Measurements from ENCODE around the gene LRFN3. TPM values are rescaled to one million over a fixed set of nuclear protein-coding genes. Genes with fewer than 3 reads are reported as not detected.
A peak's percentile ranks its signal among the peaks of the same experiment; 100 is the strongest.

Gene LRFN3
- total and polyA plus RNA-seq, 2 of the 13 experiments (the other 11 are each of a cell fraction or from before 2014, with no cell fraction given): 0.74 to 1.6 TPM

DNA sequence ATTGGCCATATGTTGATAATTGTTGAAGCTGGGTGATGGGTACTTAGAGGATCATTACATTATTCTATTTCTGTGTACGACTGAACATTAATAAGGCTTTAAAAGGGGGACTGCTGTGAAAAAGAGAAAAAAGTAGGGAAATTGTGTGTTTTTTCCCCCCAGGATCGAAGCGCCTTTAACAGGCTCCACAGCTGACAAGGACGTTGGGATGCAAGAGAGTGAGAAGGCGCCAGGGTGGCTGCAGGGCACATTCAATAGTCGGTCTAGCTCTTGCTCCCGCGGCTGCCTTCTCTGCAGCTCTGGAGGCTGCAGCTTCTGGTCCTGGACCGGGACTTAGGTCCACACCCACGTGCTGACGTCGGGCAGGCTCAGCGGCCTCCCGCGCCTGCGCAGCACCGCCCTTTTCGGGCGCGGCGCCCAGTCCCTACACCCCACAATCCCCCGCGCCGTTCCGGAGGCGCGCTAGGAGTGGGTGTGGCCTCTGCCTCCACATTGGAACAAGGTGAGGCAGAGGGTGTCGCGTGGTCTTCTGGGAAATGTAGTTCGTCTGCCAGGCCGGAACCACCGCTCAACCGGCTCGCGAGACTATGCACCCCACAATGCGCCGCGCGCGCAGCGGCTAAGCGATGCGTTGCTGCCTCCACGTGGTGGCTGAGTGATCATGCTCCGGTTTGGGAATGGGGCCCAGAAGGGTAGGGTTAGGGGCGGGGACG lies 4.9 kb upstream of the LRFN3 start (continued):
- TF ChIP-seq, protein P1, sequence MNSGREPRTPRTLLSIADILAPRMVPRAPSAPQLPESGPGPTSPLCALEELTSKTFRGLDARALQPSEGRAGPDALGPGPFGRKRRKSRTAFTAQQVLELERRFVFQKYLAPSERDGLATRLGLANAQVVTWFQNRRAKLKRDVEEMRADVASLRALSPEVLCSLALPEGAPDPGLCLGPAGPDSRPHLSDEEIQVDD (CRISPR knock-in tag; IDR thresholded peaks at IDR 0.05; ENCODE audit: borderline replicate concordance): no peak
- no peak for TF ChIP-seq PLRG1 (conservative IDR thresholded peaks at IDR 0.05)
- peak; percentile 88 for TF ChIP-seq ZBTB14 (CRISPR knock-in tag; IDR thresholded peaks at IDR 0.05)
- TF ChIP-seq ZNF337 (CRISPR knock-in tag; IDR thresholded peaks at IDR 0.05; ENCODE audit: borderline replicate concordance, low read depth): no peak
- no peak for TF ChIP-seq SSRP1 (CRISPR knock-in tag; IDR thresholded peaks at IDR 0.05)
- peak; percentile 79 for TF ChIP-seq NFYC (CRISPR knock-in tag; IDR thresholded peaks at IDR 0.05)
- peak; percentile 66; the same call in 1 of the 2 replicates for TF ChIP-seq MEF2D (CRISPR knock-in tag; IDR thresholded peaks at IDR 0.05)
- peak; percentile 84; the same call in 1 of the 2 replicates for TF ChIP-seq ERF (CRISPR knock-in tag; IDR thresholded peaks at IDR 0.05)
- TF ChIP-seq ZNF253 (CRISPR knock-in tag; IDR thresholded peaks at IDR 0.05; ENCODE audit: borderline replicate concordance): no peak
- no peak; the same call in 1 of the 2 replicates for TF ChIP-seq ZSCAN21 (CRISPR knock-in tag; IDR thresholded peaks at IDR 0.05; ENCODE audit: borderline replicate concordance)
- no peak for TF ChIP-seq MATR3 (CRISPR knock-in tag; IDR thresholded peaks at IDR 0.05)
- peak; percentile 84 for TF ChIP-seq PHF5A (CRISPR knock-in tag; IDR thresholded peaks at IDR 0.05; ENCODE audit: low read depth, unreplicated experiment)
- TF ChIP-seq SNRNP70 (IDR thresholded peaks at IDR 0.05; ENCODE audit: low read depth, low read length): no peak
- peak; percentile 79; the same call in 1 of the 2 replicates for TF ChIP-seq SP5 (CRISPR knock-in tag; IDR thresholded peaks at IDR 0.05; ENCODE audit: borderline replicate concordance, low read depth)
- no peak for TF ChIP-seq ZBTB42 (CRISPR knock-in tag; IDR thresholded peaks at IDR 0.05)
- peak; percentile 32; the same call in 1 of the 2 replicates for TF ChIP-seq CEBPG (CRISPR knock-in tag; IDR thresholded peaks at IDR 0.05)
- TF ChIP-seq ZNF773 (CRISPR knock-in tag; IDR thresholded peaks at IDR 0.05; ENCODE audit: borderline replicate concordance): no peak
- TF ChIP-seq ZNF607 (CRISPR knock-in tag; IDR thresholded peaks at IDR 0.05; ENCODE audit: borderline replicate concordance): peak; percentile 23; the same call in 1 of the 2 replicates
- peak; percentile 74 for TF ChIP-seq ZMYM4 (CRISPR knock-in tag; IDR thresholded peaks at IDR 0.05)
- peak; percentile 43; the same call in 1 of the 2 replicates for TF ChIP-seq ZNF747 (CRISPR knock-in tag; IDR thresholded peaks at IDR 0.05; ENCODE audit: borderline replicate concordance)
- TF ChIP-seq, protein P2, sequence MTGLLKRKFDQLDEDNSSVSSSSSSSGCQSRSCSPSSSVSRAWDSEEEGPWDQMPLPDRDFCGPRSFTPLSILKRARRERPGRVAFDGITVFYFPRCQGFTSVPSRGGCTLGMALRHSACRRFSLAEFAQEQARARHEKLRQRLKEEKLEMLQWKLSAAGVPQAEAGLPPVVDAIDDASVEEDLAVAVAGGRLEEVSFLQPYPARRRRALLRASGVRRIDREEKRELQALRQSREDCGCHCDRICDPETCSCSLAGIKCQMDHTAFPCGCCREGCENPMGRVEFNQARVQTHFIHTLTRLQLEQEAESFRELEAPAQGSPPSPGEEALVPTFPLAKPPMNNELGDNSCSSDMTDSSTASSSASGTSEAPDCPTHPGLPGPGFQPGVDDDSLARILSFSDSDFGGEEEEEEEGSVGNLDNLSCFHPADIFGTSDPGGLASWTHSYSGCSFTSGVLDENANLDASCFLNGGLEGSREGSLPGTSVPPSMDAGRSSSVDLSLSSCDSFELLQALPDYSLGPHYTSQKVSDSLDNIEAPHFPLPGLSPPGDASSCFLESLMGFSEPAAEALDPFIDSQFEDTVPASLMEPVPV (CRISPR knock-in tag; IDR thresholded peaks at IDR 0.05): 0 out of 2 replicates have a peak, but pooled peaks have one; percentile 44
- TF ChIP-seq, protein P3, sequence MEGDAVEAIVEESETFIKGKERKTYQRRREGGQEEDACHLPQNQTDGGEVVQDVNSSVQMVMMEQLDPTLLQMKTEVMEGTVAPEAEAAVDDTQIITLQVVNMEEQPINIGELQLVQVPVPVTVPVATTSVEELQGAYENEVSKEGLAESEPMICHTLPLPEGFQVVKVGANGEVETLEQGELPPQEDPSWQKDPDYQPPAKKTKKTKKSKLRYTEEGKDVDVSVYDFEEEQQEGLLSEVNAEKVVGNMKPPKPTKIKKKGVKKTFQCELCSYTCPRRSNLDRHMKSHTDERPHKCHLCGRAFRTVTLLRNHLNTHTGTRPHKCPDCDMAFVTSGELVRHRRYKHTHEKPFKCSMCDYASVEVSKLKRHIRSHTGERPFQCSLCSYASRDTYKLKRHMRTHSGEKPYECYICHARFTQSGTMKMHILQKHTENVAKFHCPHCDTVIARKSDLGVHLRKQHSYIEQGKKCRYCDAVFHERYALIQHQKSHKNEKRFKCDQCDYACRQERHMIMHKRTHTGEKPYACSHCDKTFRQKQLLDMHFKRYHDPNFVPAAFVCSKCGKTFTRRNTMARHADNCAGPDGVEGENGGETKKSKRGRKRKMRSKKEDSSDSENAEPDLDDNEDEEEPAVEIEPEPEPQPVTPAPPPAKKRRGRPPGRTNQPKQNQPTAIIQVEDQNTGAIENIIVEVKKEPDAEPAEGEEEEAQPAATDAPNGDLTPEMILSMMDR (CRISPR knock-in tag; IDR thresholded peaks at IDR 0.05): peak; percentile 100
- TF ChIP-seq KLF16 (CRISPR knock-in tag; IDR thresholded peaks at IDR 0.05): peak in 1 of 2 experiments; percentile 93; a peak in 2 of 4 replicates
- TF ChIP-seq ZNF333 (CRISPR knock-in tag; IDR thresholded peaks at IDR 0.05; ENCODE audit: borderline replicate concordance): no peak
- no peak for TF ChIP-seq ZMYM3 (CRISPR knock-in tag; IDR thresholded peaks at IDR 0.05)
- TF ChIP-seq RNF2 (conservative IDR thresholded peaks at IDR 0.05; ENCODE audit: low read depth): no peak; the same call in 1 of the 2 replicates
- peak; percentile 70 for TF ChIP-seq HNRNPLL (IDR thresholded peaks at IDR 0.05; ENCODE audit: low read depth, low read length, poor library complexity, severe bottlenecking)

Data from HepG2 (cell line).